D341Med (cell line): ENCODE measurements around the gene TIMM10.
"Not testable (repeated sequence)": the region's sequence is repeated elsewhere in the genome, so short reads cannot be mapped to it uniquely, and the experiment has no call there.

Experiments used
- DNase-seq: peaks from one replicate; pipeline ENCODE4 v3.0.0; 2012; ENCODE audit warnings: low spot score

Gene TIMM10

GRCh38 chr11:57541169-57541568, 10.6 kb upstream of the TIMM10 start:
- DNase-seq, result no peak

DNA sequence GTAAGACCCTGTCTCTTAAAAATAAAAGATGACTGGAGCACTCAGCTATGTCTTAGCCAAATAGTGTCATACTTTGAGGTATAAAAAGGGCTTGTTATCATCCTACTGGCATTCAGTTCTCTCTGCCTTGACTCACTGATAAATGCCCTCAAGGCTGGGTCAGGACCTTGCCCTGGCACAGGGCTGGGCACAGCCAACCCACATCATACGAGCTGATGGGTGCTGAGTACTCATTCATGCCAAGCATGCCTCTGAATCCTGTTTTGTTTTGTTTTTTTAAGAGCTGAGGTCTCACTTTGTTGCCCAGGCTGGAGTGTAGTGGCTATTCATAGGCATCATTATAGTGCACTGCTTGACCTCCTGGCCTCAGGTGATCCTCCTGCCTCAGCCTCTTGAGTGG, 8.8 kb upstream of the TIMM10 start:
- no peak for DNase-seq

DNA sequence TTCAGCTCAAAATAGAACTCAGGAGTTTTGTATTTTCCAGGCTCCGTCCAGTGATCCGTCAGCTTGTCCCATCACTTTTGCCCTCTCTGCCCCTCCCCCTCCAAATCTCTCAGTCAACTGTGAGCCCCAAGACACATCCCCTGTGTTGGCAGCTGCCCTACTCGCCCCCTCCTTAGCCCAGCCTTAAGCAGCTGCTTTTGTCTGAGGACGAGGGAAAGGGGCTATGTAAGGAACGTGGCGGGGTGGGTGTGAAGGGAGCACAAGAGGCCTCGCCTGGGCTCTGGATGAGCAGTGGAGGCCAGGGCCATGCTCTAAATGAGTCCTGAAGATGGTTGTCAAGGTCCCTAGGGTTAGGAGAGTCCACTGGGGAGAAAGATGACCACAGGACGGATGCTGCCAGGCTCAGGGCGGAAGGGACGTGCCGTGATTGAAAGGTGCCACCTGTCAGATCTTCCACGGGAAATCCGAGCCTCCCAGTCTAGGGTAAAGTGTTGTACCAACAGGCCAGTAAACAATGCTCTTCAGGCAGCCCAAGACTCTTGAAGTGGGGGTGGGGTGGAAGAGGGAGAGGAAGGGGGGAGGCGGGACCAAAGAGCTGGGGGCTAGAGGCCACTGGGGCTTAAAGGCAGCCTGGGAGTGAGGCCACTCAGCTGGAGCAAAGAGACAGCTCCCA, 6.5 kb upstream of the TIMM10 start, which contains the start of gene SMTNL1:
Gene SMTNL1, plus strand, starts transcription at position 649 of the 673 bp plus-strand sequence. CDS start 5,048 bp downstream, outside the sequence.
- DNase-seq, result no peak

- DNase-seq, result not testable (repeated sequence)
Observed at GRCh38 chr11:57534449-57534848, 3.9 kb upstream of the TIMM10 start.

DNA sequence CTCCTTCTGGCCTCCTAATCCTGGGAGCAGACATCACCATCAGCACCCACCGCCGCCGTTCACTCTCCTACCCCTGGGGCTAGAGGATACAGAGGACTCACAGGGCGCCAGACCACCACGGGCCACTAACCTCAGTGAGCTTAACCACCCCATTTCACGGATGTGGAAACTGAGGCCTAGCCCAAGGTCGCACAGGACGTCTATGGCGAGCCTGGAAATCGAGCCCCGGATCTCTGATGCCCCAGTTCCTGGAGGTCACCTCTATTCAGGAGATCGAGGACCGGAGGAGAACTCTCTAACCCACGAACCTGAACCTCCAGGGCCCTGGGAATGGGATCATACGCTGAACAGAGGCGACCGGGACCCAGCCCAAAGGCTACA, 349 bp downstream of the TIMM10 start:
- DNase-seq, result no peak

DNA sequence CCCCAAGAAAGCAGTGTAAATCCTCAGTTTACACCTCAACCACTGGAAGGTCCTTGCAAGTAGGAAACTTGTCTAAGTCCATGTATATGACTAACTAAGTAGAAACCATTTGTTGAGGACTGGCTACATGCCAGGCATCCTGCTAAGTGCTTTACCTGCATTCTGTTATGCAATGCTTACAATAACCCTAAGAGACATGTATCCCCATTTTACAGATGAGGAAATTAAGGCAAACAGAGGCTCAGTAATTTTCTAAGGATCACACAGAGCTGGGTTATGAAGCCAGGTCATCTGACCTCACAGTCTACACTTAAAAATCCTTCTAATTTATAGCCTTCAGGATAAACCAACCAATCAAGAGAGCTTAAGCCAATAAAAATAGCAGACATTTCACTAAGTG, 1.5 kb downstream of the TIMM10 start:
- DNase-seq, result no peak

- DNase-seq, result peak; percentile 51
Observed at GRCh38 chr11:57527056-57527631, 3.4 kb downstream of the TIMM10 start.

DNA sequence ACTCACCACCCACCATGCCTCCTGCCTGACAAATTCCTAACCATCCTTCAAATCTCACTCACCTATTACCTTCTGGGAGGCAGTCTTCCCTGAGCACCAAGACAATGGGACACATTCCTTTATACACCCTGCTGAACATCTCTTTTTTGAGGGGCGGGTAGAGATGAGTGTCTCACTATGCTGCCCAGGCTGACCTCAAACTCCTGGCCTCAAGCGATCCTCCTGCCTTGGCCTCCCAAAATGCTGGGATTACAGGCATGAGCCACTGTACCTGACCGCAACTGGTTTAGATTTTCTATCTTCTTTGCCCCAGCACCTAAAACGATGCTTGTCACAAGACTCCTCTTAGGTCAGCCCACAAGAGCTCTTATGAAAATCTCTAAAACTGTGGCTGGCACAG, 7.1 kb downstream of the TIMM10 start:
- DNase-seq, result no peak

- no peak for DNase-seq
Observed at GRCh38 chr11:57521116-57521515, 9.4 kb downstream of the TIMM10 start.

DNA sequence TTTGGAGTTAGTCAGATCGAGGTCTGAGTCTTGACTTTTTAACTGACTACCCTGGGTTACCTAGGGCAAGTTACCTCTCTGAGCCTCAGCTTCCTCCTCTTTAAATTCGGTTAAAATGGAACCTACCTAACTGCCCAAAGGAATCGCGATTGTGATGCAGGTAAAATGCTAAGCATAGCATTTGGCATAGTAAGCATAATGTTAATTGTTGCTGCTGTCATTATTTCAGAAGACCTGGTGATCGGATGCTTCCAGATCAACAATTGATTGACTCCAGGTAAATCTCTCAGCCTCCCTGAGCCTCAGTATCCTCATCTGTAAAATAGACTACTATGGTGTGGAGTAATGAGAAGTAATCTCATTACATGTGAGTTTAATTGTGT, 14.5 kb downstream of the TIMM10 start:
- no peak for DNase-seq

- DNase-seq, result peak; percentile 71
Observed at GRCh38 chr11:57515332-57516060, 15.1 kb downstream of the TIMM10 start, which contains the start of gene SLC43A1. Gene SLC43A1 (minus strand): TSS chr11:57515702. CDS start chr11:57514111, 1,591 bp downstream.

- peak; percentile 68 for DNase-seq
Observed at GRCh38 chr11:57514538-57515331, 15.8 kb downstream of the TIMM10 start.

GRCh38 chr11:57513911-57514537, 16.5 kb downstream of the TIMM10 start:
- peak; percentile 77 for DNase-seq

- no peak for DNase-seq
Observed at GRCh38 chr11:57513452-57513795, 17.1 kb downstream of the TIMM10 start.

GRCh38 chr11:57512646-57513451, 17.7 kb downstream of the TIMM10 start:
- DNase-seq, result no peak

- no peak for DNase-seq
Observed at GRCh38 chr11:57511741-57512430, 18.7 kb downstream of the TIMM10 start.

GRCh38 chr11:57508341-57509170, 22.0 kb downstream of the TIMM10 start:
- no peak for DNase-seq

DNA sequence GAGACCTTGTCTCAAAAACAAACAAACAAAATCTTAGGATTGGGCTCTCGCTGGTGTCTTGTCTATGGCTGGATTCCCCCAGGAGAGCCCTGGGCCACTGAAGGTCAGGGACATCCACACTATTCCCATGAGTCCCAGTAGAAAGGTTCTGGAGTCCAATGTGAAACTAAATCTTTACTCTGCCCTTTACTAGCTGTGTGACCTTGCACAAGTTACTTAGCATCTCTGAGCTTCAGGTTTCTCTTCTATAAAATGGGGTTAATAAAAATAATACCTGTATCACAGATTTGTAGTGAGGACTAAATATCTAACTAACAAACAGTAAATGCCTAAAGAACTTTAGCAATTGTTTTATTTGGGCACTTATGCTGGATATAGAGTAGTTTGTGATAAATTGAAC, 24.0 kb downstream of the TIMM10 start:
- DNase-seq, result no peak

GRCh38 chr11:57504511-57504910, 26.0 kb downstream of the TIMM10 start:
- no peak for DNase-seq

- no peak for DNase-seq
Observed at GRCh38 chr11:57502870-57503269, 27.7 kb downstream of the TIMM10 start.
